OCI-LY3 (cell line): ENCODE data around the gene TACC2.

ENCODE experiments used
- EZH2phosphoT487 ChIP-seq: fragments of 200-600 bp; shearing (Covaris generic); IDR thresholded peaks from 2 replicates; pipeline ENCODE4 v1.6.1; 2018; ENCODE audit warnings: antibody characterized with exemption, mixed run types, low read depth
- TF ChIP-seq, protein P1 (sequence below): fragments of 200-600, 300-600 bp; sonication (generic); IDR thresholded peaks from 2 replicates; pipeline ENCODE4 v1.5.1; 2014; ENCODE audit warnings: antibody characterized with exemption, low read length, low read depth

DNA sequence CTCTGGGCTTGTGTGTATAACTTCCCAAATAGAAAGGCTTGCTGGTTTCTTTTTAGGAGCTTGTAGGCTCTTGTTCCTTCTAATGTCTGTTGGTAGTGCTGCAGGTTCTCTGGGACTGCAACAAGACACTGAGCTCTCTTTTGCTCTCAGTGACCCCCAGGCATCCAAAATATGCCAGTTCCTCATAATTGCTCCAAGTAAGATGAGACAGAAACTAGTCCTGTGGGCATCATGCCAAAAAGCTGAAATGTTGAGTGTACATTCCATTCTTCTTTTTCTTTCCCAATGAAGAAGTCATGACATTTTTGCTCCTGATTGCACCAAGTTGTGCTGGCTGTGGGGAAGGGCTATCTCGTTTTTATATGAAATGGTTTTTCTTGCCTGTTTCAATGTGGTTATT lies 275.0 kb downstream of the TACC2 start:
- TF ChIP-seq, protein P1, sequence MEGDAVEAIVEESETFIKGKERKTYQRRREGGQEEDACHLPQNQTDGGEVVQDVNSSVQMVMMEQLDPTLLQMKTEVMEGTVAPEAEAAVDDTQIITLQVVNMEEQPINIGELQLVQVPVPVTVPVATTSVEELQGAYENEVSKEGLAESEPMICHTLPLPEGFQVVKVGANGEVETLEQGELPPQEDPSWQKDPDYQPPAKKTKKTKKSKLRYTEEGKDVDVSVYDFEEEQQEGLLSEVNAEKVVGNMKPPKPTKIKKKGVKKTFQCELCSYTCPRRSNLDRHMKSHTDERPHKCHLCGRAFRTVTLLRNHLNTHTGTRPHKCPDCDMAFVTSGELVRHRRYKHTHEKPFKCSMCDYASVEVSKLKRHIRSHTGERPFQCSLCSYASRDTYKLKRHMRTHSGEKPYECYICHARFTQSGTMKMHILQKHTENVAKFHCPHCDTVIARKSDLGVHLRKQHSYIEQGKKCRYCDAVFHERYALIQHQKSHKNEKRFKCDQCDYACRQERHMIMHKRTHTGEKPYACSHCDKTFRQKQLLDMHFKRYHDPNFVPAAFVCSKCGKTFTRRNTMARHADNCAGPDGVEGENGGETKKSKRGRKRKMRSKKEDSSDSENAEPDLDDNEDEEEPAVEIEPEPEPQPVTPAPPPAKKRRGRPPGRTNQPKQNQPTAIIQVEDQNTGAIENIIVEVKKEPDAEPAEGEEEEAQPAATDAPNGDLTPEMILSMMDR = no peak
- TF ChIP-seq EZH2phosphoT487 = no peak
